Gastrocnemius medialis (tissue), 4 donors: ENCODE results near the gene PTPRN2.

Experiments used
- POLR2A ChIP-seq, 2 donors: fragments of 450-650 bp; IDR thresholded peaks; one replicate each; pipeline ENCODE4 v1.6.1; 2017; ENCODE audit warnings: antibody characterized with exemption in 2 of 2, mild to moderate bottlenecking in 2 of 2, moderate library complexity in 2 of 2
- TF ChIP-seq, protein P1 (sequence below), 5 experiments: fragments of 450-650 bp in 3 of 5; fragments of 200-600 bp in 2 of 5; sonication (generic) in 2 of 5; IDR thresholded peaks in 4 of 5; conservative IDR thresholded peaks in 1 of 5; 1 replicate in 4 of 5; 2 replicates in 1 of 5; pipeline ENCODE4 v1.5.1; 2016 to 2019; ENCODE audit warnings: antibody characterized with exemption in 5 of 5, mild to moderate bottlenecking in 3 of 5, moderate library complexity in 3 of 5

DNA sequence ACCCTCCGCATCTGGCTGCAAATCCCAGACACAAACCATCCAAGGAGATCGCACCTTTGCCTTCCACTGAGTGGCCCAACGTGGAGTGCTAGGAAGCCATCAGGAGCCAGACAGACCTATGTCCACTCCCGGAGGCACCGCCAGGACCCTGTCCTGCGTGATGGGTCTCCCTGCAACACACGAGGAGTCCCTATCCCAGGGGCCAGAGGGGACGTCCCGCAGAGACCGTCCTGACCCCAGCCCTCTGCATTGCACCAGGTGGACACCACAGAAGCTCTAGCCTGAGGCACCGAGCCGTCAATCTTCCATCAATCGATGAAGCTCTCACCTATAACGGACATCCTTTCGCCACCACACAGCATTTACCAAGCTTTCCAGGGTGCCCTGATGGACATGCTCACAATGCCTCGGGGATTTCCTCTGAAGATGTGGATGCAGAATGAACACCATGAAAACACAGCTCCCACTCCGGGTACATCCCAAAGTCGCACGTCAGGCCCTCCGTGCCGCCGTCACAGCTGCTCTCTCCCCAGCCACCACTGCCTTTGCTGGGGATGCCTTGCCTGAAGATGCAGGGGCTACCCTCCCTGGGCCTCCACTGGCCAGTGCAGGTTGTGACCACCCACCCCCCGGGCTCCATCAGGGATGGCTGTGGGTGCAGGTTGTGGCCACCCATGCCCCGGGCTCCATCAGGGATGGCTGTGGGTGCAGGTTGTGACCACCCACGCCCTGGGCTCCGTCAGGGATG lies 54.1 kb downstream of the PTPRN2 start:
- TF ChIP-seq, protein P1, sequence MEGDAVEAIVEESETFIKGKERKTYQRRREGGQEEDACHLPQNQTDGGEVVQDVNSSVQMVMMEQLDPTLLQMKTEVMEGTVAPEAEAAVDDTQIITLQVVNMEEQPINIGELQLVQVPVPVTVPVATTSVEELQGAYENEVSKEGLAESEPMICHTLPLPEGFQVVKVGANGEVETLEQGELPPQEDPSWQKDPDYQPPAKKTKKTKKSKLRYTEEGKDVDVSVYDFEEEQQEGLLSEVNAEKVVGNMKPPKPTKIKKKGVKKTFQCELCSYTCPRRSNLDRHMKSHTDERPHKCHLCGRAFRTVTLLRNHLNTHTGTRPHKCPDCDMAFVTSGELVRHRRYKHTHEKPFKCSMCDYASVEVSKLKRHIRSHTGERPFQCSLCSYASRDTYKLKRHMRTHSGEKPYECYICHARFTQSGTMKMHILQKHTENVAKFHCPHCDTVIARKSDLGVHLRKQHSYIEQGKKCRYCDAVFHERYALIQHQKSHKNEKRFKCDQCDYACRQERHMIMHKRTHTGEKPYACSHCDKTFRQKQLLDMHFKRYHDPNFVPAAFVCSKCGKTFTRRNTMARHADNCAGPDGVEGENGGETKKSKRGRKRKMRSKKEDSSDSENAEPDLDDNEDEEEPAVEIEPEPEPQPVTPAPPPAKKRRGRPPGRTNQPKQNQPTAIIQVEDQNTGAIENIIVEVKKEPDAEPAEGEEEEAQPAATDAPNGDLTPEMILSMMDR (IDR thresholded peaks at IDR 0.05 in 4 of 5, conservative IDR thresholded peaks at IDR 0.05 in 1 of 5), result no peak
- no peak for TF ChIP-seq POLR2A (IDR thresholded peaks at IDR 0.05)
